Measurements from ENCODE around the gene LCTL.

LCTL gene

DNA sequence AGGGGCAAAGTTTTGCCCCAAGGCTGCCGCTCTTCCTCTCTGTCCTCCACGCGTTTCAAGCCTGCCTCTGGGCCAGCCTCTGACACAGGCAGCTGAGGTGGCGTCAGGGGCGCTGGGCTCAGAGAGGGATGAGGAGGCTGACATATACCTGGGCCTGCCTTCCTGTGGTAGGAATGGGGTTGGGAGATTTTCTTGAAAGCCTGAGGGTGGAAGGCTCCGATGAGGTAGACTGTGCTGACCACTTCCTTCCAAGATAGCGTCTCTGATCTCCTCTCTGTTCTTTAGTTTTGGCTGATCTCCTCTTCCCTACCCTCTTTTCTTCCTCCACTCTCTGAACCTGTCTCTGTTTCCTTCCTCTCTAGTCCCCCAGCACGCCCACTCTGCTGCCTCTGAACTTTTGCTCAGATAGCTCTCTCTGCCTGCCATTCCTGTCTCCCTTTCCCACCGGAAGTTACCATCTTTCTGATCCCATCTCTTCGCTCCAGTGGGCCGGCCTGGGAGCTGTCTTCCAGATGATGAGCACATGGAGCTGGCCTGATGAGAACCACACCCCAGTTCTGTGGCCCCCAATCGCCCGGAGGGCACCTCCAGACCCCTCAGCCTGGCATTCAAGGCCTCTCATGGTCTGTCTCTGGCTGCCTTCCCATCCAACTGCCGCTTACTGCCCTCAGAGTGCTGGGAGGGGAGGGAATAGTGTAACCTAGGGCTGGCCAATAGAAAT lies 32.5 kb upstream of the LCTL start:
- no peak overlapping the region for H3K4me3 ChIP-seq (ENCODE audit: low read length)
- no peaks in the 10 kb centered on the region for H3K4me1 ChIP-seq (ENCODE audit: control insufficient read depth, low read length)
- H3K79me2 ChIP-seq (ENCODE audit: control insufficient read depth, low read length) = no peaks in the 10 kb centered on the region
- no peaks in the 10 kb centered on the region; the same call in 1 of the 2 replicates for H3K27me3 ChIP-seq (ENCODE audit: control insufficient read depth, low read length)
- H3K36me3 ChIP-seq (ENCODE audit: control insufficient read depth, low read length) = no peaks in the 10 kb centered on the region
- no peak overlapping the region for H3K4me2 ChIP-seq (ENCODE audit: low read length)
- H3K9me3 ChIP-seq (ENCODE audit: control insufficient read depth, insufficient read depth, low read length) = no peaks in the 10 kb centered on the region
- TF ChIP-seq, protein P1, sequence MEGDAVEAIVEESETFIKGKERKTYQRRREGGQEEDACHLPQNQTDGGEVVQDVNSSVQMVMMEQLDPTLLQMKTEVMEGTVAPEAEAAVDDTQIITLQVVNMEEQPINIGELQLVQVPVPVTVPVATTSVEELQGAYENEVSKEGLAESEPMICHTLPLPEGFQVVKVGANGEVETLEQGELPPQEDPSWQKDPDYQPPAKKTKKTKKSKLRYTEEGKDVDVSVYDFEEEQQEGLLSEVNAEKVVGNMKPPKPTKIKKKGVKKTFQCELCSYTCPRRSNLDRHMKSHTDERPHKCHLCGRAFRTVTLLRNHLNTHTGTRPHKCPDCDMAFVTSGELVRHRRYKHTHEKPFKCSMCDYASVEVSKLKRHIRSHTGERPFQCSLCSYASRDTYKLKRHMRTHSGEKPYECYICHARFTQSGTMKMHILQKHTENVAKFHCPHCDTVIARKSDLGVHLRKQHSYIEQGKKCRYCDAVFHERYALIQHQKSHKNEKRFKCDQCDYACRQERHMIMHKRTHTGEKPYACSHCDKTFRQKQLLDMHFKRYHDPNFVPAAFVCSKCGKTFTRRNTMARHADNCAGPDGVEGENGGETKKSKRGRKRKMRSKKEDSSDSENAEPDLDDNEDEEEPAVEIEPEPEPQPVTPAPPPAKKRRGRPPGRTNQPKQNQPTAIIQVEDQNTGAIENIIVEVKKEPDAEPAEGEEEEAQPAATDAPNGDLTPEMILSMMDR (IDR thresholded peaks at IDR 0.05; ENCODE audit: low read depth, low read length, poor library complexity, severe bottlenecking) = no peak
- no peak for TF ChIP-seq EZH2phosphoT487 (IDR thresholded peaks at IDR 0.05; ENCODE audit: borderline replicate concordance, low read length)
- no peaks in the 10 kb centered on the region for H3K9me2 ChIP-seq (replicated peaks; ENCODE audit: control insufficient read depth, low read length)
- H4K20me1 ChIP-seq (ENCODE audit: control insufficient read depth, insufficient read depth, low read depth, low read length) = no peaks in the 10 kb centered on the region
- H3F3A ChIP-seq (ENCODE audit: control insufficient read depth, insufficient read depth) = no peaks in the 10 kb centered on the region
- H3K27ac ChIP-seq (ENCODE audit: low read depth, low read length) = no peak overlapping the region

DNA sequence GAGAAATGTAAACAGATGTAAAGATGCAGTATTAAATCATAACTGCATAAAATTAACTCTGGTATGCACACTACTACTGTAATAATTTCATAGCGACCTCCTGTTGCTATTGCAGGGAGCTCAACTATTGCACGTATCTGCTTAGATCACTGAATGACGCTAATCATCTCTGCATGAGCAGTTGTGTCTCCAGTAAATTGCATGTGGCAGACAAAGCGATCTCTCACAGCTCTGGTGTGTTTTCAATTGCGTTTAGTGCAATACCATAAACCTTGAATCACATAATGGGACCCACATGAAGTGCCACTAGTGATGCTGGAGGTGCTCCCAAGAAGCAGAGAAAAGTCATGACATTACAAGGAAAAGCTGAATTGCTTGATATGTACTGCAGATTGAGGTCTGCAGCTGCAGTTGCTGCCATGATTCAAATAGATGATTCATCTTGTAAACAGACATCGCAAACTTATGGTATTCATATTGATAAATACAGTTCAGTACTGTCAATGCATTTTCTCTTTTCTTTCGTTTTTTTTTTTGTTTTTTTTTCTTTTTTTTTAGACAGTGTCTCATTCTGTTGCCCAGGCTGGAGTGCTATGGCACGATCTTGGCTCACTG lies 30.2 kb upstream of the LCTL start:
- Histone ChIP-seq H3K4me1 (ENCODE audit: control insufficient read depth, low read length) (no peaks in the 10 kb centered on the region), H3F3A (ENCODE audit: control insufficient read depth, insufficient read depth) (no peaks in the 10 kb centered on the region), H3K9me2 (replicated peaks; ENCODE audit: control insufficient read depth, low read length) (no peaks in the 10 kb centered on the region), H3K27ac (ENCODE audit: low read depth, low read length) (no peak overlapping the region), H3K4me3 (ENCODE audit: low read length) (no peak overlapping the region), H4K20me1 (ENCODE audit: control insufficient read depth, insufficient read depth, low read depth, low read length) (no peaks in the 10 kb centered on the region), H3K36me3 (ENCODE audit: control insufficient read depth, low read length) (no peaks in the 10 kb centered on the region), H3K27me3 (ENCODE audit: control insufficient read depth, low read length) (no peaks in the 10 kb centered on the region; the same call in 1 of the 2 replicates), H3K79me2 (ENCODE audit: control insufficient read depth, low read length) (no peaks in the 10 kb centered on the region), H3K9me3 (ENCODE audit: control insufficient read depth, insufficient read depth, low read length) (no peaks in the 10 kb centered on the region), H3K4me2 (ENCODE audit: low read length) (no peak overlapping the region)
- TF ChIP-seq, protein P1 (IDR thresholded peaks at IDR 0.05; ENCODE audit: low read depth, low read length, poor library complexity, severe bottlenecking) = no peak
- TF ChIP-seq EZH2phosphoT487 (IDR thresholded peaks at IDR 0.05; ENCODE audit: borderline replicate concordance, low read length) = no peak

DNA sequence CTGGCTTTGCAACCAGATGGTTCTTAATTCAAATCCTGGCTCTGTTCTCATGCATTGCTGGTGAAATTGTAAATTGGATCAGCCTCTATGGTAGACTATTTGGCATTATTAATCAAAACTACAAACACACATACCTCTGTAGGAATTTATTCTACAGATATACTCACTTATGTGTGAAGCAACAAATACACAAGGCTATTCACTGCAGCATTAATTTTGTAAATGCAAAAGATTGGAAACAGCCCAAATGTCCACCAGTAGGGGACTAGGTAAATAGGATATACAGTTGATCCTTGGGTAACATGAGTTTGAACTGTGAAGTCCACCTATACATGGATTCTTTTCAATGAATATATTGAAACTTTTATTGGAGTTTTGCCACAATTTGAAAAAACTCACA lies 29.5 kb upstream of the LCTL start:
- no peaks in the 10 kb centered on the region for H3K36me3 ChIP-seq (ENCODE audit: control insufficient read depth, low read length)
- H3K4me3 ChIP-seq (ENCODE audit: low read length) = no peak overlapping the region
- no peak overlapping the region for H3K27ac ChIP-seq (ENCODE audit: low read depth, low read length)
- no peaks in the 10 kb centered on the region for H3K9me2 ChIP-seq (replicated peaks; ENCODE audit: control insufficient read depth, low read length)
- H3K4me2 ChIP-seq (ENCODE audit: low read length) = no peak overlapping the region
- no peak for TF ChIP-seq EZH2phosphoT487 (IDR thresholded peaks at IDR 0.05; ENCODE audit: borderline replicate concordance, low read length)
- TF ChIP-seq, protein P1 (IDR thresholded peaks at IDR 0.05; ENCODE audit: low read depth, low read length, poor library complexity, severe bottlenecking) = no peak
- H3K27me3 ChIP-seq (ENCODE audit: control insufficient read depth, low read length) = no peaks in the 10 kb centered on the region; the same call in 1 of the 2 replicates
- H3K4me1 ChIP-seq (ENCODE audit: control insufficient read depth, low read length) = no peaks in the 10 kb centered on the region
- H3K9me3 ChIP-seq (ENCODE audit: control insufficient read depth, insufficient read depth, low read length) = no peaks in the 10 kb centered on the region
- no peaks in the 10 kb centered on the region for H4K20me1 ChIP-seq (ENCODE audit: control insufficient read depth, insufficient read depth, low read depth, low read length)
- H3F3A ChIP-seq (ENCODE audit: control insufficient read depth, insufficient read depth) = no peaks in the 10 kb centered on the region
- no peaks in the 10 kb centered on the region for H3K79me2 ChIP-seq (ENCODE audit: control insufficient read depth, low read length)

Data from DOHH2 (cell line).